ENCODE measurements around the gene FILIP1.

FILIP1 gene

GRCh38 chr6:75337835-75338580 lies 155.6 kb downstream of the FILIP1 start:
- no peaks in the 10 kb centered on the region for H3K36me3 ChIP-seq (replicated peaks; ENCODE audit: low read depth, low read length)
- H3K79me2 ChIP-seq (ENCODE audit: low read length) = no peaks in the 10 kb centered on the region
- H3K9ac ChIP-seq (ENCODE audit: low read length) = no peak overlapping the region
- no peaks in the 10 kb centered on the region for H4K20me1 ChIP-seq (ENCODE audit: insufficient read depth, low read length)
- H3K4me2 ChIP-seq (ENCODE audit: low read length) = no peak overlapping the region
- H3K27ac ChIP-seq (ENCODE audit: low read length) = no peak overlapping the region
- no peaks in the 10 kb centered on the region for H3K9me3 ChIP-seq (ENCODE audit: insufficient read depth, low read length)
- no peak overlapping the region for H3K4me3 ChIP-seq (ENCODE audit: low read length)
- TF ChIP-seq CTCF (IDR thresholded peaks at IDR 0.05; ENCODE audit: low read depth, low read length) (no peak), EZH2phosphoT487 (IDR thresholded peaks at IDR 0.05; ENCODE audit: low read depth) (no peak)
- H3K4me1 ChIP-seq (ENCODE audit: low read length) = no peaks in the 10 kb centered on the region
- H3K27me3 ChIP-seq (ENCODE audit: low read depth, low read length) = no peaks in the 10 kb centered on the region
- no peak overlapping the region for H2AFZ ChIP-seq (ENCODE audit: low read depth, low read length)

- Histone ChIP-seq H3K27ac (ENCODE audit: low read length) (no peak overlapping the region), H3K4me1 (ENCODE audit: low read length) (no peaks in the 10 kb centered on the region), H3K27me3 (ENCODE audit: low read depth, low read length) (no peaks in the 10 kb centered on the region), H3K79me2 (ENCODE audit: low read length) (no peaks in the 10 kb centered on the region), H2AFZ (ENCODE audit: low read depth, low read length) (no peak overlapping the region), H4K20me1 (ENCODE audit: insufficient read depth, low read length) (no peaks in the 10 kb centered on the region), H3K9me3 (ENCODE audit: insufficient read depth, low read length) (no peaks in the 10 kb centered on the region), H3K4me3 (ENCODE audit: low read length) (no peak overlapping the region), H3K4me2 (ENCODE audit: low read length) (no peak overlapping the region), H3K9ac (ENCODE audit: low read length) (no peak overlapping the region), H3K36me3 (replicated peaks; ENCODE audit: low read depth, low read length) (no peaks in the 10 kb centered on the region)
- TF ChIP-seq EZH2phosphoT487 (IDR thresholded peaks at IDR 0.05; ENCODE audit: low read depth) (no peak), CTCF (IDR thresholded peaks at IDR 0.05; ENCODE audit: low read depth, low read length) (no peak)
Observed at GRCh38 chr6:75334266-75335040, 159.1 kb downstream of the FILIP1 start.

- TF ChIP-seq EZH2phosphoT487 (IDR thresholded peaks at IDR 0.05; ENCODE audit: low read depth) (no peak), CTCF (IDR thresholded peaks at IDR 0.05; ENCODE audit: low read depth, low read length) (no peak)
- Histone ChIP-seq H3K9me3 (ENCODE audit: insufficient read depth, low read length) (no peaks in the 10 kb centered on the region), H3K4me2 (ENCODE audit: low read length) (no peak overlapping the region), H3K27ac (ENCODE audit: low read length) (no peak overlapping the region), H3K9ac (ENCODE audit: low read length) (no peak overlapping the region), H3K79me2 (ENCODE audit: low read length) (no peaks in the 10 kb centered on the region), H2AFZ (ENCODE audit: low read depth, low read length) (no peak overlapping the region), H3K27me3 (ENCODE audit: low read depth, low read length) (no peaks in the 10 kb centered on the region), H3K36me3 (replicated peaks; ENCODE audit: low read depth, low read length) (no peaks in the 10 kb centered on the region), H3K4me3 (ENCODE audit: low read length) (no peak overlapping the region), H3K4me1 (ENCODE audit: low read length) (no peaks in the 10 kb centered on the region), H4K20me1 (ENCODE audit: insufficient read depth, low read length) (no peaks in the 10 kb centered on the region)
Observed at GRCh38 chr6:75333676-75334200, 159.9 kb downstream of the FILIP1 start.

- H4K20me1 ChIP-seq (ENCODE audit: insufficient read depth, low read length) = no peaks in the 10 kb centered on the region
- H3K9me3 ChIP-seq (ENCODE audit: insufficient read depth, low read length) = no peaks in the 10 kb centered on the region
- no peaks in the 10 kb centered on the region for H3K4me1 ChIP-seq (ENCODE audit: low read length)
- H3K9ac ChIP-seq (ENCODE audit: low read length) = no peak overlapping the region
- H3K36me3 ChIP-seq (replicated peaks; ENCODE audit: low read depth, low read length) = no peaks in the 10 kb centered on the region
- no peak overlapping the region for H2AFZ ChIP-seq (ENCODE audit: low read depth, low read length)
- no peak overlapping the region for H3K4me2 ChIP-seq (ENCODE audit: low read length)
- TF ChIP-seq EZH2phosphoT487 (IDR thresholded peaks at IDR 0.05; ENCODE audit: low read depth) = no peak
- TF ChIP-seq CTCF (IDR thresholded peaks at IDR 0.05; ENCODE audit: low read depth, low read length) = no peak
- no peaks in the 10 kb centered on the region for H3K27me3 ChIP-seq (ENCODE audit: low read depth, low read length)
- H3K79me2 ChIP-seq (ENCODE audit: low read length) = no peaks in the 10 kb centered on the region
- H3K4me3 ChIP-seq (ENCODE audit: low read length) = no peak overlapping the region
- no peak overlapping the region for H3K27ac ChIP-seq (ENCODE audit: low read length)
Observed at GRCh38 chr6:75331151-75331550, 162.4 kb downstream of the FILIP1 start.

Measured in OCI-LY3 (cell line).